WTC11 (cell line): Measurements from ENCODE around the gene SELPLG. TPM values are rescaled to one million over a fixed set of nuclear protein-coding genes. Genes with fewer than 3 reads are reported as not detected.
A peak's percentile ranks its signal among the peaks of the same experiment; 100 is the strongest.

Experiments used
- ATAC-seq: fragments of 200-7000 bp; cut with Tn5 transposase; 2 replicates; pipeline ENCODE4 v1.10.0; 2021; ENCODE audit warnings: mild to moderate bottlenecking, moderate library complexity
- CTCF ChIA-PET: fragments of 300-600 bp; sonication (Branson Sonifier 250); formaldehyde crosslinking; loops from one replicate; lab custom pipeline; 2021; ENCODE audit warnings: antibody characterized with exemption; lab: Charles Lee
- POLR2A ChIA-PET: fragments of 350-600 bp; sonication (Branson Sonifier 250); formaldehyde crosslinking; loops from one replicate; lab custom pipeline; 2021; ENCODE audit warnings: antibody characterized with exemption; lab: Charles Lee
- DNase-seq: peaks from one replicate; pipeline ENCODE4 v3.0.0; 2021; ENCODE audit warnings: low spot score
- H3K27ac Mint-ChIP-seq: 2 replicates; pipeline ENCODE4 v1.8.0; 2021; ENCODE audit warnings: mixed read lengths
- H3K27me3 Mint-ChIP-seq: 2 replicates; pipeline ENCODE4 v1.8.0; 2021; ENCODE audit warnings: low read depth, mild to moderate bottlenecking, moderate library complexity, mixed read lengths
- H3K36me3 Mint-ChIP-seq: 2 replicates; pipeline ENCODE4 v1.8.0; 2021; ENCODE audit warnings: mixed read lengths
- H3K4me1 Mint-ChIP-seq: 2 replicates; pipeline ENCODE4 v1.8.0; 2022; ENCODE audit warnings: mixed read lengths
- H3K4me3 Mint-ChIP-seq: 2 replicates; pipeline ENCODE4 v1.8.0; 2021; ENCODE audit warnings: mild to moderate bottlenecking, moderate library complexity, mixed read lengths
- H3K9me3 Mint-ChIP-seq: 2 replicates; pipeline ENCODE4 v1.8.0; 2021; ENCODE audit warnings: mixed read lengths
- AR ChIP-seq: fragments of 250-450 bp; sonication (Bioruptor Pico); IDR thresholded peaks from 2 replicates; pipeline ENCODE4 v1.9.0; 2021; ENCODE audit warnings: mild to moderate bottlenecking
- CREM ChIP-seq: sonication (generic); formaldehyde crosslinking; IDR thresholded peaks from 2 replicates; pipeline ENCODE4 v1.8.1; 2022; ENCODE audit warnings: mild to moderate bottlenecking, missing genetic modification reagents, moderate library complexity
- E2F4 ChIP-seq: sonication (generic); formaldehyde crosslinking; IDR thresholded peaks from 2 replicates; pipeline ENCODE4 v1.8.1; 2022; ENCODE audit warnings: low read depth, mild to moderate bottlenecking, moderate library complexity, missing genetic modification reagents, borderline replicate concordance
- ELF4 ChIP-seq: sonication (generic); formaldehyde crosslinking; IDR thresholded peaks from 2 replicates; pipeline ENCODE4 v1.8.1; 2022; ENCODE audit warnings: low read depth, mild to moderate bottlenecking, moderate library complexity, missing genetic modification reagents
- GABPB1 ChIP-seq: sonication (generic); formaldehyde crosslinking; IDR thresholded peaks from 2 replicates; pipeline ENCODE4 v1.8.1; 2023; ENCODE audit warnings: mild to moderate bottlenecking, missing genetic modification reagents
- JAZF1 ChIP-seq: fragments of 250-450 bp; sonication (Bioruptor Pico); IDR thresholded peaks from 2 replicates; pipeline ENCODE4 v1.9.0; 2021; ENCODE audit warnings: moderate library complexity, mild to moderate bottlenecking, inconsistent platforms
- NR1H2 ChIP-seq: sonication (generic); formaldehyde crosslinking; IDR thresholded peaks from 2 replicates; pipeline ENCODE4 v1.9.0; 2021; ENCODE audit warnings: mild to moderate bottlenecking, moderate library complexity, missing genetic modification reagents
- PRDM15 ChIP-seq: sonication (generic); formaldehyde crosslinking; IDR thresholded peaks from 2 replicates; pipeline ENCODE4 v1.8.0; 2022; ENCODE audit warnings: missing genetic modification reagents
- TCF7 ChIP-seq: sonication (generic); formaldehyde crosslinking; IDR thresholded peaks from 2 replicates; pipeline ENCODE4 v1.8.0; 2022; ENCODE audit warnings: mild to moderate bottlenecking, low read depth, missing genetic modification reagents, moderate library complexity
- ZNF219 ChIP-seq: sonication (generic); formaldehyde crosslinking; IDR thresholded peaks from 2 replicates; pipeline ENCODE4 v1.8.0; 2023; ENCODE audit warnings: missing genetic modification reagents, mild to moderate bottlenecking, borderline replicate concordance
- ZNF317 ChIP-seq: sonication (generic); formaldehyde crosslinking; IDR thresholded peaks from 2 replicates; pipeline ENCODE4 v1.8.1; 2023; ENCODE audit warnings: low read depth, mild to moderate bottlenecking, moderate library complexity, missing genetic modification reagents, borderline replicate concordance
- total RNA-seq: library from RNA; stranded (reverse); gene quantifications from 3 replicates; pipeline ENCODE4 v1.2.3, GENCODE V29; 2021

SELPLG gene
- total RNA-seq, 1 experiment from 2014 or later: 0.46 TPM

GRCh38 chr12:108605000-108605689 is 28.5 kb downstream of the SELPLG start:
- peaks cover 12% of the 10 kb centered on the region for H3K4me1 Mint-ChIP-seq
- ATAC-seq (no peak), DNase-seq (no peak)
- no peak for TF ChIP-seq ZNF219 (CRISPR knock-in tag)
- no peak overlapping the region for H3K27ac Mint-ChIP-seq
- ChIA-PET CTCF (interaction anchor here (0.7 to 1.5 kb wide), 3 partner anchors 7 to 16 kb away, joined by 3 to 8 read pairs (median 4); no protein-coding TSS in a partner anchor), POLR2A (no interaction called here)
- no peak overlapping the region for H3K4me3 Mint-ChIP-seq
- H3K9me3 Mint-ChIP-seq: no peaks in the 10 kb centered on the region
- H3K27me3 Mint-ChIP-seq: no peaks in the 10 kb centered on the region
- no peaks in the 10 kb centered on the region for H3K36me3 Mint-ChIP-seq

GRCh38 chr12:108604208-108604941 is 29.3 kb downstream of the SELPLG start:
- Mint-ChIP-seq H3K27ac (peak overlapping the region; percentile 42; the same call in 1 of the 2 replicates), H3K27me3 (no peaks in the 10 kb centered on the region), H3K4me1 (peaks cover 12% of the 10 kb centered on the region), H3K4me3 (no peak overlapping the region), H3K36me3 (no peaks in the 10 kb centered on the region), H3K9me3 (no peaks in the 10 kb centered on the region)
- ChIA-PET POLR2A (no interaction called here), CTCF (interaction anchor here (0.7 to 1.5 kb wide), 3 partner anchors 8 to 16 kb away, joined by 4 to 8 read pairs (median 5); no protein-coding TSS in a partner anchor)
- DNase-seq (no peak), ATAC-seq (no peak)
- TF ChIP-seq JAZF1 (CRISPR knock-in tag): no peak
- peak; percentile 55 for TF ChIP-seq PRDM15

- H3K4me3 Mint-ChIP-seq: no peak overlapping the region
- POLR2A ChIA-PET: no interaction called here
- no peak for DNase-seq
- no peaks in the 10 kb centered on the region for H3K9me3 Mint-ChIP-seq
- TF ChIP-seq AR (CRISPR knock-in tag) (no peak), TCF7 (CRISPR knock-in tag) (no peak), ELF4 (CRISPR knock-in tag) (no peak), NR1H2 (CRISPR knock-in tag) (no peak)
- no peak for ATAC-seq
- H3K4me1 Mint-ChIP-seq: peaks cover 12% of the 10 kb centered on the region
- H3K36me3 Mint-ChIP-seq: no peaks in the 10 kb centered on the region
- no peak overlapping the region; the same call in 1 of the 2 replicates for H3K27ac Mint-ChIP-seq
- CTCF ChIA-PET: interaction anchor here (1.4 to 1.5 kb wide), 2 partner anchors 9 to 17 kb away, joined by 4 to 8 read pairs; no protein-coding TSS in a partner anchor
- no peaks in the 10 kb centered on the region for H3K27me3 Mint-ChIP-seq
These were observed 30.0 kb downstream of the SELPLG start for GRCh38 chr12:108603743-108604142.

GRCh38 chr12:108602976-108603704 is 30.6 kb downstream of the SELPLG start:
- Mint-ChIP-seq H3K4me3 (no peak overlapping the region), H3K9me3 (no peaks in the 10 kb centered on the region), H3K36me3 (no peaks in the 10 kb centered on the region), H3K4me1 (peaks cover 12% of the 10 kb centered on the region), H3K27me3 (no peaks in the 10 kb centered on the region), H3K27ac (no peak overlapping the region)
- DNase-seq (no peak), ATAC-seq (no peak)
- POLR2A ChIA-PET: no interaction called here
- no peak for TF ChIP-seq ZNF317 (CRISPR knock-in tag)
- TF ChIP-seq GABPB1 (CRISPR knock-in tag): no peak
- no peak for TF ChIP-seq CREM
- TF ChIP-seq E2F4 (CRISPR knock-in tag): no peak
- CTCF ChIA-PET: no interaction called here
